HepG2 (cell line): ENCODE results near the gene RABL6. TPM values are rescaled to one million over a fixed set of nuclear protein-coding genes. Genes with fewer than 3 reads are reported as not detected.

Experiments
- BCL3 ChIP-seq: sonication (generic); formaldehyde crosslinking; IDR thresholded peaks from 2 replicates; pipeline ENCODE4 v1.5.1; 2020; ENCODE audit warnings: mild to moderate bottlenecking, missing genetic modification reagents, moderate library complexity
- GMEB2 ChIP-seq: IDR thresholded peaks from 2 replicates; pipeline ENCODE4 v1.6.1; 2016; ENCODE audit warnings: missing biosample characterization, missing genetic modification reagents, low read depth
- LRRFIP1 ChIP-seq: sonication (generic); formaldehyde crosslinking; conservative IDR thresholded peaks from 2 replicates; pipeline ENCODE4 v1.4.0; 2020; ENCODE audit warnings: missing genetic modification reagents
- NAIF1 ChIP-seq: sonication (generic); formaldehyde crosslinking; IDR thresholded peaks from 2 replicates; pipeline ENCODE4 v1.5.0; 2020; ENCODE audit warnings: mild to moderate bottlenecking, missing genetic modification reagents, borderline replicate concordance
- PHF8 ChIP-seq: sonication (generic); formaldehyde crosslinking; IDR thresholded peaks from 2 replicates; pipeline ENCODE4 v1.5.0; 2020; ENCODE audit warnings: missing genetic modification reagents
- SMAD9 ChIP-seq: sonication (generic); formaldehyde crosslinking; IDR thresholded peaks from 2 replicates; pipeline ENCODE4 v1.5.1; 2020; ENCODE audit warnings: mild to moderate bottlenecking, missing genetic modification reagents
- SNAI1 ChIP-seq: sonication (generic); formaldehyde crosslinking; IDR thresholded peaks from 2 replicates; pipeline ENCODE4 v1.5.0; 2020; ENCODE audit warnings: mild to moderate bottlenecking, missing genetic modification reagents, borderline replicate concordance
- SRSF4 ChIP-seq: fragments of 200-400 bp; formaldehyde crosslinking; IDR thresholded peaks from one replicate; pipeline ENCODE4 v1.6.1; 2018; ENCODE audit warnings: mild to moderate bottlenecking, low read depth, low read length, moderate library complexity; ENCODE audit not compliant: poor library complexity, severe bottlenecking
- TBL1XR1 ChIP-seq: fragments of 150-350 bp; IDR thresholded peaks from 2 replicates; pipeline ENCODE4 v1.6.1; 2014; ENCODE audit warnings: borderline replicate concordance, low read length; ENCODE audit not compliant: partially characterized antibody
- TIGD3 ChIP-seq: sonication (generic); formaldehyde crosslinking; IDR thresholded peaks from 2 replicates; pipeline ENCODE4 v1.5.1; 2020; ENCODE audit warnings: mild to moderate bottlenecking, missing genetic modification reagents, borderline replicate concordance
- U2AF2 ChIP-seq: fragments of 200-400 bp; formaldehyde crosslinking; IDR thresholded peaks from 2 replicates; pipeline ENCODE4 v1.6.1; 2017; ENCODE audit warnings: low read depth, mild to moderate bottlenecking, low read length
- ZFX ChIP-seq: sonication (generic); formaldehyde crosslinking; IDR thresholded peaks from 2 replicates; pipeline ENCODE4 v1.4.0; 2020; ENCODE audit warnings: mild to moderate bottlenecking, low read depth, missing genetic modification reagents, moderate library complexity
- ZMAT3 ChIP-seq: sonication (generic); formaldehyde crosslinking; conservative IDR thresholded peaks from 2 replicates; pipeline ENCODE4 v1.7.0; 2021; ENCODE audit warnings: missing genetic modification reagents
- ZNF260 ChIP-seq: sonication (generic); formaldehyde crosslinking; IDR thresholded peaks from 2 replicates; pipeline ENCODE4 v1.4.0; 2020; ENCODE audit warnings: missing genetic modification reagents, low read depth, mild to moderate bottlenecking, borderline replicate concordance
- ZNF282 ChIP-seq: fragments of 450-650 bp; IDR thresholded peaks from 2 replicates; pipeline ENCODE4 v1.6.1; 2018; ENCODE audit not compliant: partially characterized antibody
- ZNF543 ChIP-seq: sonication (generic); formaldehyde crosslinking; IDR thresholded peaks from 2 replicates; pipeline ENCODE4 v1.4.0; 2020; ENCODE audit warnings: mild to moderate bottlenecking, missing genetic modification reagents
- ZNF720 ChIP-seq: sonication (generic); formaldehyde crosslinking; IDR thresholded peaks from 2 replicates; pipeline ENCODE4 v1.4.0; 2020; ENCODE audit warnings: missing genetic modification reagents
- ZNF879 ChIP-seq: sonication (generic); formaldehyde crosslinking; IDR thresholded peaks from 2 replicates; pipeline ENCODE4 v1.8.1; 2023; ENCODE audit warnings: missing genetic modification reagents
- polyA plus RNA-seq, 8 experiments: library from polyadenylated mRNA; depleted of rRNA in 3 of 8; stranded (reverse) in 7 of 8; unstranded in 1 of 8; fragments of >200 nt; fragmentation: Illumina TruSeq in 4 of 8; extraction: Trizol in 4 of 8; gene quantifications; 2 replicates each; pipeline versions ENCODE4 v1.2.1 to v1.2.3, GENCODE V29; 2011 to 2016; ENCODE audit warnings: low read depth in 4 of 8, missing spikeins in 1 of 8, mixed read lengths in 1 of 8; ENCODE audit not compliant: insufficient read depth in 1 of 8
- total RNA-seq, 5 experiments: library from RNA; depleted of rRNA; stranded (reverse); fragments of >200 nt; fragmentation: Illumina TruSeq; extraction: Trizol; gene quantifications; 2 replicates each; pipeline ENCODE4 v1.2.3, GENCODE V29; 2016; ENCODE audit warnings: low read depth in 1 of 5
- TF ChIP-seq, protein P1 (sequence below): IDR thresholded peaks from 2 replicates; pipeline ENCODE4 v1.6.1; 2016; ENCODE audit warnings: low read depth, control low read depth
- TF ChIP-seq, protein P2 (sequence below): sonication (generic); formaldehyde crosslinking; IDR thresholded peaks from 2 replicates; pipeline ENCODE4 v1.4.0; 2020; ENCODE audit warnings: missing genetic modification reagents

RABL6 gene
- total and polyA plus RNA-seq, 2 of the 13 experiments (the other 11 are each of a cell fraction or from before 2014, with no cell fraction given) = 81.5 to 125 TPM

- no peak for TF ChIP-seq NAIF1 (CRISPR knock-in tag)
- TF ChIP-seq ZMAT3 (CRISPR knock-in tag) = 0 out of 2 replicates have a peak, but pooled peaks have one; percentile 35
- no peak for TF ChIP-seq ZNF879
- no peak for TF ChIP-seq SNAI1 (CRISPR knock-in tag)
- no peak for TF ChIP-seq U2AF2
- TF ChIP-seq SRSF4 = no peak
- TF ChIP-seq TBL1XR1 = no peak
- no peak for TF ChIP-seq GMEB2 (CRISPR knock-in tag)
- TF ChIP-seq SMAD9 (CRISPR knock-in tag) = no peak
- no peak for TF ChIP-seq LRRFIP1 (CRISPR knock-in tag)
- no peak for TF ChIP-seq ZNF282
- peak; percentile 53; the same call in 1 of the 2 replicates for TF ChIP-seq ZNF543 (CRISPR knock-in tag)
- TF ChIP-seq, protein P1, sequence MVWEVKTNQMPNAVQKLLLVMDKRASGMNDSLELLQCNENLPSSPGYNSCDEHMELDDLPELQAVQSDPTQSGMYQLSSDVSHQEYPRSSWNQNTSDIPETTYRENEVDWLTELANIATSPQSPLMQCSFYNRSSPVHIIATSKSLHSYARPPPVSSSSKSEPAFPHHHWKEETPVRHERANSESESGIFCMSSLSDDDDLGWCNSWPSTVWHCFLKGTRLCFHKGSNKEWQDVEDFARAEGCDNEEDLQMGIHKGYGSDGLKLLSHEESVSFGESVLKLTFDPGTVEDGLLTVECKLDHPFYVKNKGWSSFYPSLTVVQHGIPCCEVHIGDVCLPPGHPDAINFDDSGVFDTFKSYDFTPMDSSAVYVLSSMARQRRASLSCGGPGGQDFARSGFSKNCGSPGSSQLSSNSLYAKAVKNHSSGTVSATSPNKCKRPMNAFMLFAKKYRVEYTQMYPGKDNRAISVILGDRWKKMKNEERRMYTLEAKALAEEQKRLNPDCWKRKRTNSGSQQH (CRISPR knock-in tag) = no peak
- TF ChIP-seq PHF8 = no peak
- TF ChIP-seq ZNF260 (CRISPR knock-in tag) = no peak
- TF ChIP-seq, protein P2, sequence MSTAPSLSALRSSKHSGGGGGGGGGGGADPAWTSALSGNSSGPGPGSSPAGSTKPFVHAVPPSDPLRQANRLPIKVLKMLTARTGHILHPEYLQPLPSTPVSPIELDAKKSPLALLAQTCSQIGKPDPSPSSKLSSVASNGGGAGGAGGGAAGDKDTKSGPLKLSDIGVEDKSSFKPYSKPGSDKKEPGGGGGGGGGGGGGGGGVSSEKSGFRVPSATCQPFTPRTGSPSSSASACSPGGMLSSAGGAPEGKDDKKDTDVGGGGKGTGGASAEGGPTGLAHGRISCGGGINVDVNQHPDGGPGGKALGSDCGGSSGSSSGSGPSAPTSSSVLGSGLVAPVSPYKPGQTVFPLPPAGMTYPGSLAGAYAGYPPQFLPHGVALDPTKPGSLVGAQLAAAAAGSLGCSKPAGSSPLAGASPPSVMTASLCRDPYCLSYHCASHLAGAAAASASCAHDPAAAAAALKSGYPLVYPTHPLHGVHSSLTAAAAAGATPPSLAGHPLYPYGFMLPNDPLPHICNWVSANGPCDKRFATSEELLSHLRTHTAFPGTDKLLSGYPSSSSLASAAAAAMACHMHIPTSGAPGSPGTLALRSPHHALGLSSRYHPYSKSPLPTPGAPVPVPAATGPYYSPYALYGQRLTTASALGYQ (CRISPR knock-in tag) = no peak
- TF ChIP-seq ZNF720 (CRISPR knock-in tag) = no peak
- 0 out of 2 replicates have a peak, but pooled peaks have one; percentile 65 for TF ChIP-seq BCL3 (CRISPR knock-in tag)
- peak; percentile 50; the same call in 1 of the 2 replicates for TF ChIP-seq ZFX (CRISPR knock-in tag)
- TF ChIP-seq TIGD3 = no peak
Measured at GRCh38 chr9:136776947-136777346, 30.8 kb upstream of the RABL6 start (continued).
